Activated naive CD8-positive, alpha-beta T cell treated with anti-CD3 and anti-CD28 coated beads, Interleukin-2, amount 50 U/mL, for 16 hours (primary cell): ENCODE data around the gene CNTN1.

ENCODE experiments used
- DNase-seq: peaks from one replicate; pipeline ENCODE4 v3.0.0-alpha.2; 2020; ENCODE audit warnings: low read depth, low spot score

The CNTN1 gene

GRCh38 chr12:40768125-40768864 lies 76.1 kb downstream of the CNTN1 start:
- no peak for DNase-seq

- DNase-seq = no peak
Observed at GRCh38 chr12:40769846-40770245, 77.6 kb downstream of the CNTN1 start.

GRCh38 chr12:40770781-40771180 lies 78.5 kb downstream of the CNTN1 start:
- no peak for DNase-seq

GRCh38 chr12:40775661-40776060 lies 83.4 kb downstream of the CNTN1 start:
- DNase-seq = no peak

- no peak for DNase-seq
Observed at GRCh38 chr12:40784102-40784501, 91.9 kb downstream of the CNTN1 start.

- DNase-seq = no peak
Observed at GRCh38 chr12:40788276-40788675, 96.0 kb downstream of the CNTN1 start.

- no peak for DNase-seq
Observed at GRCh38 chr12:40792792-40793386, 100.7 kb downstream of the CNTN1 start.

GRCh38 chr12:40793471-40793870 lies 101.2 kb downstream of the CNTN1 start:
- DNase-seq = no peak

- DNase-seq = no peak
Observed at GRCh38 chr12:40794087-40794486, 101.8 kb downstream of the CNTN1 start.

GRCh38 chr12:40801082-40801481 lies 108.8 kb downstream of the CNTN1 start:
- DNase-seq = no peak

- no peak for DNase-seq
Observed at GRCh38 chr12:40801861-40802260, 109.6 kb downstream of the CNTN1 start.

GRCh38 chr12:40802656-40803055 lies 110.4 kb downstream of the CNTN1 start:
- no peak for DNase-seq

GRCh38 chr12:40819436-40820108 lies 127.3 kb downstream of the CNTN1 start:
- DNase-seq = no peak

- no peak for DNase-seq
Observed at GRCh38 chr12:40820794-40821484, 128.7 kb downstream of the CNTN1 start.

GRCh38 chr12:40825156-40825555 lies 132.9 kb downstream of the CNTN1 start:
- no peak for DNase-seq

- no peak for DNase-seq
Observed at GRCh38 chr12:40827683-40828592, 135.7 kb downstream of the CNTN1 start.

- DNase-seq = no peak
Observed at GRCh38 chr12:40828593-40828990, 136.4 kb downstream of the CNTN1 start.

- DNase-seq = no peak
Observed at GRCh38 chr12:40829738-40830144, 137.5 kb downstream of the CNTN1 start.

- DNase-seq = no peak
Observed at GRCh38 chr12:40831916-40832315, 139.7 kb downstream of the CNTN1 start.

GRCh38 chr12:40832668-40833067 lies 140.4 kb downstream of the CNTN1 start:
- no peak for DNase-seq

- no peak for DNase-seq
Observed at GRCh38 chr12:40833818-40834217, 141.6 kb downstream of the CNTN1 start.
